Measurements from ENCODE around the gene ZNF84.

DNA sequence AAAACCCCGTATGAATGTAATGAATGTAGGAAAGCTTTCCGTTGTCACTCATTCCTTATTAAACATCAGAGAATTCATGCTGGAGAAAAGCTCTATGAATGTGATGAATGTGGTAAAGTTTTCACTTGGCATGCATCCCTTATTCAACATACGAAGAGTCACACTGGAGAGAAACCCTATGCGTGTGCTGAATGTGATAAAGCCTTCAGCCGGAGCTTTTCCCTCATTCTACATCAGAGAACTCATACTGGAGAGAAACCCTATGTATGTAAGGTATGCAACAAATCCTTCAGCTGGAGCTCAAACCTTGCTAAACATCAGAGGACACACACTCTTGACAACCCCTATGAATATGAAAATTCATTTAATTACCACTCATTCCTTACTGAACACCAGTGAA is 68.9 kb downstream of the ZNF84 start:
- TF ChIP-seq, protein P1, sequence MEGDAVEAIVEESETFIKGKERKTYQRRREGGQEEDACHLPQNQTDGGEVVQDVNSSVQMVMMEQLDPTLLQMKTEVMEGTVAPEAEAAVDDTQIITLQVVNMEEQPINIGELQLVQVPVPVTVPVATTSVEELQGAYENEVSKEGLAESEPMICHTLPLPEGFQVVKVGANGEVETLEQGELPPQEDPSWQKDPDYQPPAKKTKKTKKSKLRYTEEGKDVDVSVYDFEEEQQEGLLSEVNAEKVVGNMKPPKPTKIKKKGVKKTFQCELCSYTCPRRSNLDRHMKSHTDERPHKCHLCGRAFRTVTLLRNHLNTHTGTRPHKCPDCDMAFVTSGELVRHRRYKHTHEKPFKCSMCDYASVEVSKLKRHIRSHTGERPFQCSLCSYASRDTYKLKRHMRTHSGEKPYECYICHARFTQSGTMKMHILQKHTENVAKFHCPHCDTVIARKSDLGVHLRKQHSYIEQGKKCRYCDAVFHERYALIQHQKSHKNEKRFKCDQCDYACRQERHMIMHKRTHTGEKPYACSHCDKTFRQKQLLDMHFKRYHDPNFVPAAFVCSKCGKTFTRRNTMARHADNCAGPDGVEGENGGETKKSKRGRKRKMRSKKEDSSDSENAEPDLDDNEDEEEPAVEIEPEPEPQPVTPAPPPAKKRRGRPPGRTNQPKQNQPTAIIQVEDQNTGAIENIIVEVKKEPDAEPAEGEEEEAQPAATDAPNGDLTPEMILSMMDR (IDR thresholded peaks at IDR 0.05): no peak
- TF ChIP-seq POLR2AphosphoS5 (IDR thresholded peaks at IDR 0.05; ENCODE audit: insufficient read depth in 1 of 2, low read depth in 1 of 2) (no peak), POLR2A (IDR thresholded peaks at IDR 0.05) (no peak)
